H1 (cell line): ENCODE data around the gene MRTFB. TPM values are rescaled to one million over a fixed set of nuclear protein-coding genes. Genes with fewer than 3 reads are reported as not detected.

Experiments used
- CTCF ChIA-PET: fragments of 300-600 bp; sonication (Branson Sonifier 250); formaldehyde crosslinking; loops from one replicate; lab custom pipeline; 2021; ENCODE audit not compliant: partially characterized antibody; lab: Charles Lee
- POLR2A ChIA-PET: fragments of 300-600 bp; sonication (Branson Sonifier 250); formaldehyde crosslinking; loops from one replicate; lab custom pipeline; 2021; ENCODE audit warnings: inconsistent platforms; ENCODE audit not compliant: partially characterized antibody; lab: Charles Lee
- DNase-seq, 2 experiments: peaks; one replicate each; pipeline versions ENCODE4 v3.0.0 to v3.0.0-alpha.2; 2010 to 2022; ENCODE audit warnings: low spot score in 2 of 2, low read depth in 1 of 2, mixed read lengths in 1 of 2
- FAIRE-seq: peaks from 2 replicates; lab custom pipeline; 2011; peaks lifted over from hg19 to GRCh38; lab: Jason Lieb, UNC
- H2AFZ ChIP-seq: 2 replicates; pipeline ENCODE4 v1.8.1; 2012; ENCODE audit warnings: low read length, inconsistent platforms
- H2AK5ac ChIP-seq: 2 replicates; pipeline ENCODE4 v1.6.1; 2013; ENCODE audit warnings: low read depth, low read length
- H2BK120ac ChIP-seq: replicated peaks from 2 replicates; pipeline ENCODE3; 2013; ENCODE audit warnings: low read depth, low read length, inconsistent platforms
- H2BK12ac ChIP-seq: 2 replicates; pipeline ENCODE4 v1.6.1; 2013; ENCODE audit warnings: low read depth, low read length
- H2BK15ac ChIP-seq: 2 replicates; pipeline ENCODE4 v1.6.1; 2013; ENCODE audit warnings: low read length
- H2BK20ac ChIP-seq: 2 replicates; pipeline ENCODE4 v1.6.1; 2013; ENCODE audit warnings: low read length
- H2BK5ac ChIP-seq: 2 replicates; pipeline ENCODE4 v1.6.1; 2013; ENCODE audit warnings: low read depth, low read length
- H3K14ac ChIP-seq: 2 replicates; pipeline ENCODE4 v1.6.1; 2013; ENCODE audit warnings: inconsistent platforms; ENCODE audit not compliant: insufficient read length
- H3K18ac ChIP-seq: 2 replicates; pipeline ENCODE4 v1.6.1; 2013; ENCODE audit warnings: low read length; ENCODE audit errors: extremely low read depth
- H3K23ac ChIP-seq: 2 replicates; pipeline ENCODE4 v1.6.1; 2013; ENCODE audit warnings: inconsistent platforms; ENCODE audit not compliant: insufficient read length
- H3K23me2 ChIP-seq: 2 replicates; pipeline ENCODE4 v1.6.1; 2013; ENCODE audit warnings: low read depth, low read length
- H3K27ac ChIP-seq: 2 replicates; pipeline ENCODE4 v1.6.1; 2011; ENCODE audit warnings: low read depth, low read length, inconsistent platforms
- H3K27me3 ChIP-seq, 4 experiments: replicated peaks in 1 of 4; 1 replicate in 1 of 4; 2 replicates in 3 of 4; pipeline versions ENCODE4 v1.6.1 to v1.8.1; 2011 to 2013; ENCODE audit warnings: low read length in 3 of 4, mild to moderate bottlenecking in 3 of 4, inconsistent platforms in 2 of 4, mixed read lengths in 2 of 4, moderate library complexity in 1 of 4; ENCODE audit not compliant: control insufficient read depth in 3 of 4, insufficient read depth in 3 of 4; ENCODE audit errors: extremely low read depth in 1 of 4
- H3K36me3 ChIP-seq, 4 experiments: 2 replicates each; pipeline versions ENCODE4 v1.6.1 to v1.8.1; 2011 to 2013; ENCODE audit warnings: mild to moderate bottlenecking in 4 of 4, low read length in 3 of 4, moderate library complexity in 2 of 4, control low read depth in 1 of 4, inconsistent platforms in 1 of 4; ENCODE audit not compliant: insufficient read depth in 4 of 4, control insufficient read depth in 2 of 4
- H3K4ac ChIP-seq: replicated peaks from 2 replicates; pipeline ENCODE3; 2013; ENCODE audit warnings: low read length, low read depth, mixed read lengths, inconsistent platforms; ENCODE audit not compliant: insufficient read length
- H3K4me1 ChIP-seq, 4 experiments: replicated peaks in 1 of 4; 1 replicate in 1 of 4; 2 replicates in 3 of 4; pipeline versions ENCODE4 v1.6.1 to v1.8.1; 2011 to 2013; ENCODE audit warnings: low read length in 3 of 4, inconsistent platforms in 2 of 4, mixed read lengths in 1 of 4; ENCODE audit not compliant: insufficient read depth in 4 of 4, control insufficient read depth in 3 of 4
- H3K4me2 ChIP-seq, 2 experiments: 2 replicates each; pipeline versions ENCODE4 v1.6.1 to v1.8.1; 2011 to 2013; ENCODE audit warnings: low read depth in 2 of 2, low read length in 2 of 2, control low read depth in 1 of 2, inconsistent platforms in 1 of 2, mild to moderate bottlenecking in 1 of 2; ENCODE audit not compliant: insufficient read depth in 1 of 2
- H3K4me3 ChIP-seq, 4 experiments: fragments of 200-600, 300-600 bp in 1 of 4; sonication (generic), shearing (Covaris generic), sonication (Bioruptor Twin) in 1 of 4; 2 replicates each; pipeline versions ENCODE4 v1.5.1 to v1.8.1; 2011 to 2016; ENCODE audit warnings: low read length in 4 of 4, low read depth in 3 of 4, control low read depth in 2 of 4, inconsistent platforms in 2 of 4, mild to moderate bottlenecking in 2 of 4, mixed read lengths in 1 of 4, moderate library complexity in 1 of 4; ENCODE audit not compliant: insufficient read depth in 2 of 4; ENCODE audit errors: extremely low read depth in 1 of 4
- H3K56ac ChIP-seq: replicated peaks from 2 replicates; pipeline ENCODE3; 2013; ENCODE audit warnings: low read depth, mild to moderate bottlenecking, mixed read lengths, low read length, inconsistent platforms; ENCODE audit not compliant: insufficient read length
- H3K79me1 ChIP-seq: 2 replicates; pipeline ENCODE4 v1.6.1; 2013; ENCODE audit warnings: low read depth, low read length, control low read depth
- H3K79me2 ChIP-seq, 2 experiments: 2 replicates each; pipeline versions ENCODE4 v1.6.1 to v1.8.1; 2012 to 2013; ENCODE audit warnings: low read length in 2 of 2, mild to moderate bottlenecking in 2 of 2, inconsistent platforms in 1 of 2; ENCODE audit not compliant: insufficient read depth in 2 of 2, control insufficient read depth in 1 of 2
- H3K9ac ChIP-seq, 4 experiments: replicated peaks in 1 of 4; 1 replicate in 1 of 4; 2 replicates in 3 of 4; pipeline versions ENCODE4 v1.6.1 to v1.8.1; 2011 to 2013; ENCODE audit warnings: low read depth in 3 of 4, low read length in 3 of 4, control low read depth in 2 of 4, mild to moderate bottlenecking in 2 of 4, moderate library complexity in 2 of 4, inconsistent platforms in 1 of 4; ENCODE audit errors: extremely low read depth in 1 of 4
- H3K9me3 ChIP-seq, 2 experiments: 2 replicates each; pipeline versions ENCODE4 v1.6.1 to v1.8.1; 2012 to 2013; ENCODE audit warnings: mild to moderate bottlenecking in 2 of 2, moderate library complexity in 2 of 2, control low read depth in 1 of 2, inconsistent platforms in 1 of 2, low read depth in 1 of 2, low read length in 1 of 2, mixed read lengths in 1 of 2; ENCODE audit not compliant: insufficient read depth in 2 of 2
- H4K20me1 ChIP-seq, 2 experiments: replicated peaks in 1 of 2; 2 replicates each; pipeline versions ENCODE3 to v1.8.1; 2011 to 2013; ENCODE audit warnings: inconsistent platforms in 2 of 2, low read length in 2 of 2, mild to moderate bottlenecking in 1 of 2; ENCODE audit not compliant: insufficient read depth in 2 of 2, control insufficient read depth in 1 of 2
- H4K5ac ChIP-seq: 2 replicates; pipeline ENCODE4 v1.6.1; 2013; ENCODE audit warnings: low read length, low read depth, mixed read lengths, inconsistent platforms; ENCODE audit not compliant: insufficient read length
- H4K8ac ChIP-seq: 2 replicates; pipeline ENCODE4 v1.8.0; 2013; ENCODE audit warnings: mild to moderate bottlenecking, moderate library complexity, low read length, inconsistent platforms; ENCODE audit not compliant: insufficient read depth; ENCODE audit errors: extremely low read depth
- H4K91ac ChIP-seq: replicated peaks from 2 replicates; pipeline ENCODE3; 2013; ENCODE audit warnings: low read length, mixed read lengths, inconsistent platforms; ENCODE audit not compliant: insufficient read length
- BACH1 ChIP-seq: IDR thresholded peaks from 2 replicates; pipeline ENCODE4 v1.6.1; 2012; ENCODE audit warnings: low read length, improper control_type of control experiment
- CREB1 ChIP-seq: IDR thresholded peaks from 2 replicates; pipeline ENCODE4 v1.6.1; 2012; ENCODE audit warnings: inconsistent platforms
- FOSL1 ChIP-seq: IDR thresholded peaks from 2 replicates; pipeline ENCODE4 v1.6.1; 2011; ENCODE audit warnings: mild to moderate bottlenecking, low read depth, low read length, moderate library complexity; ENCODE audit not compliant: insufficient read depth
- HDAC6 ChIP-seq: IDR thresholded peaks from one replicate; pipeline ENCODE4 v1.7.1; 2012; ENCODE audit warnings: low read depth, mild to moderate bottlenecking, inconsistent platforms, low read length, moderate library complexity
- JUN ChIP-seq: IDR thresholded peaks from 2 replicates; pipeline ENCODE4 v1.6.1; 2011; ENCODE audit warnings: low read depth, mild to moderate bottlenecking, improper control_type of control experiment, low read length
- PHF8 ChIP-seq: fragments of 200-600 bp; sonication (generic); conservative IDR thresholded peaks from 2 replicates; pipeline ENCODE4 v1.7.1; 2012; ENCODE audit warnings: low read depth, mild to moderate bottlenecking, inconsistent platforms, low read length, moderate library complexity
- POU5F1 ChIP-seq: IDR thresholded peaks from 2 replicates; pipeline ENCODE4 v1.6.1; 2011; ENCODE audit warnings: low read depth, mild to moderate bottlenecking, low read length, moderate library complexity
- RXRA ChIP-seq: IDR thresholded peaks from 2 replicates; pipeline ENCODE4 v1.6.1; 2011; ENCODE audit warnings: low read depth, mild to moderate bottlenecking, low read length, moderate library complexity; ENCODE audit not compliant: insufficient read depth
- SAP30 ChIP-seq: fragments of 300-600 bp; sonication (generic); IDR thresholded peaks from 2 replicates; pipeline ENCODE4 v1.7.1; 2012; ENCODE audit warnings: low read length, moderate library complexity, mild to moderate bottlenecking, inconsistent platforms; ENCODE audit not compliant: insufficient read depth, insufficient replicate concordance
- WGBS, 2 experiments: shearing (Covaris generic) in 1 of 2; methylation state at CpG; one replicate each; pipeline versions ENCODE4 v1.1.6 to v1.1.7; 2013 to 2015; ENCODE audit warnings: low lambda C conversion rate in 2 of 2, mixed read lengths in 2 of 2, inconsistent platforms in 1 of 2, low coverage in 1 of 2, missing lambda C conversion rate in 1 of 2; ENCODE audit not compliant: insufficient replicate concordance in 2 of 2, insufficient coverage in 1 of 2, insufficient read length in 1 of 2; ENCODE audit errors: extremely low coverage in 1 of 2, missing lambda C conversion rate in 1 of 2; 5-methylcytosine and 5-hydroxymethylcytosine counted together
- polyA plus RNA-seq, 7 experiments: library from polyadenylated mRNA; depleted of rRNA in 3 of 7; stranded (reverse) in 5 of 7; unstranded in 2 of 7; fragments of >200 nt in 5 of 7; fragments of 200-250 nt in 2 of 7; gene quantifications; 1 replicate in 5 of 7; 2 replicates in 1 of 7; 4 replicates in 1 of 7; pipeline versions ENCODE4 v1.2.1 to v1.2.3, GENCODE V29; 2011 to 2013; ENCODE audit warnings: missing spikeins in 2 of 7, mixed read lengths in 2 of 7
- total RNA-seq: library from RNA; stranded (reverse); fragmentation: NEBNext Ultra II Directional; extraction: Animal tissue kit (Norgen Biotek cat#: 25700); gene quantifications from 2 replicates; pipeline ENCODE4 v1.2.1, GENCODE V29; 2021

MRTFB gene
- total and polyA plus RNA-seq, 2 of the 8 experiments (the other 6 are each of a cell fraction or from before 2014, with no cell fraction given), result 13.5 to 34.9 TPM

- Histone ChIP-seq H2BK120ac (no peak overlapping the region), H2AK5ac (no peak overlapping the region), H3K23me2 (no peaks in the 10 kb centered on the region), H3K56ac (no peak overlapping the region), H3K79me1 (no peaks in the 10 kb centered on the region), H4K91ac (no peak overlapping the region), H2BK15ac (no peak overlapping the region), H3K9me3 (no peaks in the 10 kb centered on the region), H2BK20ac (no peak overlapping the region), H2AFZ (no peak overlapping the region), H3K9ac (no peak overlapping the region), H2BK5ac (no peak overlapping the region), H3K18ac (no peak overlapping the region), H4K20me1 (no peaks in the 10 kb centered on the region), H3K4ac (no peak overlapping the region), H3K36me3 (no peaks in the 10 kb centered on the region), H3K4me1 (no peaks in the 10 kb centered on the region; a peak in 1 of 7 replicates), H3K4me2 (no peak overlapping the region), H3K27ac (no peak overlapping the region), H3K4me3 (no peak overlapping the region), H4K5ac (no peak overlapping the region), H3K14ac (no peak overlapping the region), H4K8ac (no peak overlapping the region), H3K27me3 (no peaks in the 10 kb centered on the region), H2BK12ac (no peak overlapping the region), H3K79me2 (no peaks in the 10 kb centered on the region), H3K23ac (no peak overlapping the region)
- DNase-seq (no peak), FAIRE-seq (no peak)
- WGBS, 2 experiments, result 88% methylated on average over 1 of the region's 1 CpG; no CpG with 5 or more reads in 1 of the 2 experiments
- ChIA-PET CTCF (interaction anchor here (1.0 kb wide), 1 partner anchor 22 kb away, joined by 3 read pairs; no protein-coding TSS in a partner anchor), POLR2A (interaction anchor here (0.7 kb wide), 1 partner anchor 156 kb away, joined by 3 read pairs; no protein-coding TSS in a partner anchor)
- TF ChIP-seq BACH1 (no peak), JUN (no peak), FOSL1 (no peak), PHF8 (no peak), HDAC6 (no peak), SAP30 (no peak), RXRA (no peak), POU5F1 (no peak), CREB1 (no peak)
Measured at GRCh38 chr16:14198572-14198971, 127.5 kb downstream of the MRTFB start.
